Central memory CD8-positive, alpha-beta T cell (primary cell): ENCODE measurements around the gene SPOCK3.

Experiments used
- ATAC-seq: fragments of 150-1000 bp; cut with Tn5 transposase; replicated peaks from 2 replicates; pipeline ENCODE4 v1.10.0; 2022; ENCODE audit warnings: mild to moderate bottlenecking, moderate FRiP score, moderate number of reproducible peaks; ENCODE audit not compliant: poor library complexity, severe bottlenecking; ENCODE audit errors: extremely low read depth
- DNase-seq, 2 donors: peaks; one replicate each; pipeline ENCODE4 v3.0.0; 2021; ENCODE audit warnings: low spot score in 2 of 2
- H3K27ac Mint-ChIP-seq: one replicate; pipeline ENCODE4 v1.8.0; 2022; ENCODE audit warnings: low read depth, mild to moderate bottlenecking, moderate library complexity, mixed read lengths
- H3K27me3 Mint-ChIP-seq: one replicate; pipeline ENCODE4 v1.8.0; 2022; ENCODE audit warnings: mixed read lengths
- H3K36me3 Mint-ChIP-seq: one replicate; pipeline ENCODE4 v1.8.0; 2022; ENCODE audit warnings: mild to moderate bottlenecking, moderate library complexity, mixed read lengths; ENCODE audit not compliant: insufficient read depth
- H3K4me1 Mint-ChIP-seq: one replicate; pipeline ENCODE4 v1.8.0; 2022; ENCODE audit warnings: mixed read lengths
- H3K4me3 Mint-ChIP-seq: one replicate; pipeline ENCODE4 v1.8.0; 2022; ENCODE audit warnings: mild to moderate bottlenecking, moderate library complexity, mixed read lengths
- H3K9me3 Mint-ChIP-seq: one replicate; pipeline ENCODE4 v1.8.0; 2022; ENCODE audit warnings: mixed read lengths

The SPOCK3 gene

DNA sequence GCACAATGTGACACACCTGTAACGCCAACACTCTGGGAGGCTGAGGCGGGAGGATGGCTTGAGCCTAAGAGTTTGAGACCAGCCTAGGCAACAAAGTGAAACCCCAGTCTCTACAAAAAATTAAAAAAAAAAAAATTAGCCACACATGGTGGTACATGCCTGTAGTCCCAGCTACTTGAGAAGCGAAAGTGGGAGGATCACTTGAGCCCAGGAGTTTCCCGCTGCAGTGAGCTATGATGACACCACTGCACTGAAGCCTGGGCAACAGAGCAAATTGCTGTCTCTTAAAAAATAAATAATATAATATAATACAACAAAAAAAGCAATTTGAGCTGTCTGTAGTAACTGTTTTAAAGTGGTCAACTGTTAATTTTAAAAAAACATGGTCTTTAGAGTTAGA is 13.2 kb downstream of the SPOCK3 start:
- ATAC-seq (no peak), DNase-seq (no peak)
- Mint-ChIP-seq H3K27ac (no peak overlapping the region), H3K36me3 (no peaks in the 10 kb centered on the region), H3K4me3 (no peak overlapping the region), H3K4me1 (no peaks in the 10 kb centered on the region), H3K27me3 (no peaks in the 10 kb centered on the region), H3K9me3 (peaks cover 5% of the 10 kb centered on the region)

DNA sequence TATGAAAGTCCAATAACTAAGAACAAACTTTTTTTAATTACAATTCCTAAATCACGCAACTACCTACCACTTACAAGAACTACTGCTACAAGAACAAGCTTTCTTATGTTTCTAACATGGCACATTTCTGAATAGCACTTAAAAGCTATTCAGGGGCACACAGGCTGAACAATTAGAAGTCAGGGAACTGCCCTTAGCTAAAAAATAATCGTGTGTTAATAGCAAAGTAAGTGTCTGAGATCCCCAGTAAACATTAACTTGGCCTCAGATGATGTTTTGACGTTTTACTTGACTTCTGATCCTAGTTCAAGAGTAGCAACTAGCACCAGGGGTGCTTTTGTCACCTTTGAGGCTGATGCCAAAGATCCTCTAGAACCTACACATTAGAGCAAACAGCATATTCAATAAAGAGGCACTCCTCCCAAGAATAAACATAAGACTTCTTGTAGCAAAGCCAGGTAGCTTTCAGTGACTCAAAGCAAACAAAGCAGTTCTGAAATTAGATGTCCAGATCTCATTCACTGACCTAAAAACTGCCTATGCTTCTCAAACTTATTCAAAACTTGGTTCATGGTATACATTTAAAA is 16.2 kb downstream of the SPOCK3 start:
- H3K27ac Mint-ChIP-seq, result no peak overlapping the region
- no peaks in the 10 kb centered on the region for H3K36me3 Mint-ChIP-seq
- peaks cover 10% of the 10 kb centered on the region for H3K9me3 Mint-ChIP-seq
- H3K27me3 Mint-ChIP-seq, result no peaks in the 10 kb centered on the region
- DNase-seq (no peak), ATAC-seq (no peak)
- H3K4me3 Mint-ChIP-seq, result no peak overlapping the region
- no peaks in the 10 kb centered on the region for H3K4me1 Mint-ChIP-seq

DNA sequence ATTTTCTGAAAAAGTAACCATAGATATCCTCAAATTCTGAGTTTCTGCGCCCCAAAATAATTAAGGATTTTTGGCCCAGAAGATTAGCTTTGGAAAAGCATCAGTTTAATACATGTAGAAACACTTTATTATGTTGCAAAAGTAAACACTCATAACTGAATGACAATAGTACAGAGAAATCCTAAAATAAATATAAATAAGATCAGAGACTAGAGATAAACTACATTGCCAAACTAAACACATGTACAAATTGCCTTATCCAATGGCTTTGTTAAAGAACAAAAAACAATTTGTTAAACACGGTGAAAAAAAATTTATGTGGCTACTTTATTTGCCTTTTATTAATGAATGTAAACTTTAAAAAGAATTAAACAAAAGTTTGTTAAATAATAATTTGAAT is 17.5 kb downstream of the SPOCK3 start:
- no peak overlapping the region for H3K4me3 Mint-ChIP-seq
- DNase-seq (no peak), ATAC-seq (no peak)
- H3K27me3 Mint-ChIP-seq, result no peaks in the 10 kb centered on the region
- peaks cover 10% of the 10 kb centered on the region for H3K9me3 Mint-ChIP-seq
- H3K36me3 Mint-ChIP-seq, result no peaks in the 10 kb centered on the region
- no peaks in the 10 kb centered on the region for H3K4me1 Mint-ChIP-seq
- H3K27ac Mint-ChIP-seq, result no peak overlapping the region

DNA sequence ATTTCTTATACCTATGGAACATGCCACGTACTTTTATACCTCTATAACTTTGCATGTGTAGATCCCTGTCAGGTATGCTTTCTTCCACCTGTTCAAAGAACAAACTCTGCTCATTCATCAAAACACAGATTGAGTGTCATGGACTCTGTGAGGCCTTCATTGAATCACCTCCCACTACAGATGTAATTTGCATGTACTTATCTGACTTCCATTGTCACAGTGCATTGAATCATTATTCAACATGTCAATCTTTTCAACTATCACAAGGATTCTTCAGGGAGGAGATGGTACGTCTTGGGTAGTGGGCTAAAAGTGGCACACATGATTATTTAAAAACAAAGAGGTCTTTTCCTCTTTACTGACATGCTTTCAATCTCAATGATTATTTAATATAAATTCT is 24.1 kb downstream of the SPOCK3 start:
- H3K27ac Mint-ChIP-seq, result no peak overlapping the region
- peaks cover 13% of the 10 kb centered on the region for H3K9me3 Mint-ChIP-seq
- ATAC-seq (no peak), DNase-seq (no peak)
- no peaks in the 10 kb centered on the region for H3K4me1 Mint-ChIP-seq
- H3K4me3 Mint-ChIP-seq, result no peak overlapping the region
- H3K27me3 Mint-ChIP-seq, result no peaks in the 10 kb centered on the region
- H3K36me3 Mint-ChIP-seq, result no peaks in the 10 kb centered on the region

DNA sequence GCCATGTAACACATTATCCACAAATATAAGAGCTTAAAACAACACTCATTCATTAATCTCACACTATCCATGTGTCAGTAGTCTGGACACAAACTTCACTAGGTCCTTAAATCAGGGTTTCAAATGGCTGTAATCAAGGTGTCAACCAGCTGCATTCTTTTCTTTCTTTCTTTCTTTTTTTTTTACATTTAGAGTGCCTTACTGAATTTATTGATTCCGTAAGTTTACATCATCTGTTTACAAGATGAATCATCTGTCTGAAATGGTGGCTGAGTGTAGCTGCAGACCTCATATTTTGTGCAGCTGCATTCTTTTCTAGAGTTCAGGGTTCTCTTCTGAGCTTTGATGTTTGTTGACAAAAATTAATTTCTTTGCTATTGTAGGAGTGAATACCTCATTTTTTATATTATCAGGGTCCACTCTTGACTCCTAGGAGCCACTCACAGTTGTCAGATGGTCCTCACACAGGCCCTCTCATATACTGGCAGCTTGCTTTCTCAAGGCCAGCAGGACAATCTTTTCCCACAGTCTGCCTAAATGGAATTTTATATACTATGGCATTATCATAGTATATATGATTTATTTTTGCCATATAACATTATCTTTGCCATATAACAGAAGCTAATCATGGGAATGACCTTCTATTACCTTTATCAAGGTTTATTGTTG is 37.8 kb downstream of the SPOCK3 start:
- peaks cover 2% of the 10 kb centered on the region for H3K36me3 Mint-ChIP-seq
- no peak for DNase-seq
- H3K4me1 Mint-ChIP-seq, result no peaks in the 10 kb centered on the region
- H3K9me3 Mint-ChIP-seq, result peaks cover 12% of the 10 kb centered on the region
- no peaks in the 10 kb centered on the region for H3K27me3 Mint-ChIP-seq
- no peak for ATAC-seq
- H3K4me3 Mint-ChIP-seq, result no peak overlapping the region
- no peak overlapping the region for H3K27ac Mint-ChIP-seq

DNA sequence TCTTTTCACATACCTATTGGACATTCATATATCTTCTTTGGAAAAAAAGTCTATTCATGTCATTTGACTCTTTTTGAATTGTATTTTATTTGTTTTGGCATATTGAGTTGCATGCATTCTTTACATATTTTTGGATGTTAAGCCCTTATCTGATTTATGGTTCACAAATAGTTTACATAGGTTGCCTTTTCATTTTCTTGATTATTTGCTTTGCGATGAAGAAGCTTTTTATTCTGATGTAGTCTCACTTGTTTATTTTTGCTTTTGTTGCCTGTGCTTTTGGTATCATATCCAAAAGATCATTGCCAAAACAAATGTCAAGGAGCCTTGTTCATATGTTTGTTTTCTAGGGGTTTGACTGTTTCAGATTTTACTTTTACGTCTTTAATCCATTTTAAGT is 43.9 kb downstream of the SPOCK3 start:
- H3K27ac Mint-ChIP-seq, result no peak overlapping the region
- no peaks in the 10 kb centered on the region for H3K4me1 Mint-ChIP-seq
- ATAC-seq (no peak), DNase-seq (no peak)
- peaks cover 2% of the 10 kb centered on the region for H3K36me3 Mint-ChIP-seq
- H3K9me3 Mint-ChIP-seq, result peaks cover 20% of the 10 kb centered on the region
- no peaks in the 10 kb centered on the region for H3K27me3 Mint-ChIP-seq
- no peak overlapping the region for H3K4me3 Mint-ChIP-seq

DNA sequence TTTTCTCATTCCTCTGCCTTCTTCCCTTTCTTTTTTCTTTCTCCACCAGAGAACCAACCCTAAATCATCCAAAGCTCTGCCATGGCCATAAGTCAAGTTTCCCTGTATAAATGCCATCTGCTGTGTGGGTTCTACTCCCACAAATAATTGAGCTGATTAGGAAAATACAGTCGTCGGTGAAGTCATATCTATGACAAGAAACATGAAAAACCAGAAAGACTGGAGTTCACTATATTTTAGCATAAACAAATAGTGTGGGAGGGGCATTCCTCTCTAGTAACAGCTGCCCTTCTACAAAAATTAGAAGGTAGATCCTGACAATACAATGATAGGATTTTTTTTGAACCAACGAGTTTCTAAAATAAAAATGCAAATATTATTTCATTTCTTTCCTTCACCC is 48.8 kb downstream of the SPOCK3 start:
- H3K36me3 Mint-ChIP-seq, result peaks cover 1% of the 10 kb centered on the region
- H3K9me3 Mint-ChIP-seq, result peaks cover 28% of the 10 kb centered on the region

DNA sequence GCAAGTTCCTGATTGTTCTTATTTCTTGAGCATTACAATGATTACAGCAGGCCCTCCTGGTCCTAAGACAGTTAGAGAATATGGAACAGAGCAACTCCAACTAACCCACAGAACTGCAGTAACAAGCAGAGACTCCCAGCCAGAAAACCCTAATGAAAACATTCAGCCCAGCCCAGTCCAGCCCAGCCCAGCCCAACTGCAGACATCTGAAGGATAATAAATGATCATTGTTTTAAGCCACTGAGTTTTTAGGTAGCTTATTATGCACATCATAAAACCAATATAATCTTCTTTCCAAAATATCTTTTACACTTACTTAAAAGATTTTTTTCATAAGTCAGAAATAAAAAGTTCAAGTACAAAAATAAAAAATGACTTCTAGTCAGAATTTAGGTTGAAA is 51.3 kb downstream of the SPOCK3 start:
- H3K4me1 Mint-ChIP-seq, result no peaks in the 10 kb centered on the region
- DNase-seq (no peak), ATAC-seq (no peak)
- H3K27me3 Mint-ChIP-seq, result no peaks in the 10 kb centered on the region
- H3K36me3 Mint-ChIP-seq, result peaks cover 1% of the 10 kb centered on the region
- peaks cover 37% of the 10 kb centered on the region for H3K9me3 Mint-ChIP-seq
- H3K27ac Mint-ChIP-seq, result no peak overlapping the region
- no peak overlapping the region for H3K4me3 Mint-ChIP-seq

More for the DNA sequence above, 48.8 kb downstream of the SPOCK3 start:
- Mint-ChIP-seq H3K27ac (no peak overlapping the region), H3K4me3 (no peak overlapping the region), H3K4me1 (no peaks in the 10 kb centered on the region), H3K27me3 (no peaks in the 10 kb centered on the region)
- DNase-seq, result no peak
- ATAC-seq, result no peak

DNA sequence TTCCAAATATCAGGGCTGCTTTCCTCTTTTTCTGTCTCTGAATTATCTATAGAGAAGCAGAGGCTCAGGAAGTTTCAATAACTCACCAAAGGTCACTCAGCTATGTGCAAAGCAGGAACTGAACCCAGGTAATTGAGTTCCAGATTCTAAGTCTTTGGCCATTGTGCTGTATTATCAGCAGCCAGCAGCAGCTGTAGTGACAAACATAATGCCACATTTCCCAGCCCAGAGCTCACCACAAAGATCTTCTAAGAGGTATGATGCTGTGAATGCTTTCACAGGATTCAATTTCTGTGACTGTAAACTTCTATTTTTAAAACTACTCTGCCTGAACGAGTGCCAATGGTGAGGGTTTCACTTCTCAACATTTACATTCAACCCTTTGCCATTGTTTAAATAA is 56.4 kb downstream of the SPOCK3 start:
- ATAC-seq, result no peak
- DNase-seq, result no peak
- Mint-ChIP-seq H3K4me3 (no peak overlapping the region), H3K4me1 (no peaks in the 10 kb centered on the region), H3K36me3 (peaks cover 1% of the 10 kb centered on the region), H3K9me3 (peaks cover 26% of the 10 kb centered on the region), H3K27ac (no peak overlapping the region), H3K27me3 (no peaks in the 10 kb centered on the region)

DNA sequence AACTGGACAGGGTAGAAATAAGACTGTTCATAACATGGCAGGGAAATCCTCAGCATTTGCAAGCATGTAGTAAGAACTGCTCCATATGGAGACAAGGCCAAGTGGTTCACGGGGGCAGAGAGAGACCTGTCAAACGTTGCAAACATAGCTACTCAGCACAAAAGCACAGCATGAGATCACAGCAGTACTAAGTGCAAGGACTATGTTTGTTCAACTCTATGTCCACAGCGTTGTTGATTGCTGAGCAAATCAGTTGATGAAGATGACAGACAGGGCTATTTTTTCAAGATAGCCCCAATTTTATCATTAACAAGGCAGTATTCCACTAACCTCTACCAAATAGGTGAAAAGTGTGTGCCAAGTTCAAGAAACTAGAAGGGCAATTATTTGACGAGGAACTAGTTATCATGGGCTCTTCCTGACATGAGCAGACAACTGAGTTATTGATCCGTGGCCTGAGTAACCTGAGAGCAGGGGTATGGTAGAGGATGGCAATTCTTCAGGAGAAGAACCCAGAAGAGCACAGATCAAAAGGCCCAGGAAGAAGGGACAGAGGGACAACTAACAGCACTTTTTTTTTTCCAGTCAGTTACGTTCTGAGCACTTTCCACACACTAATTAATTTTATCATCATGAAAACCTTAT is 57.4 kb downstream of the SPOCK3 start:
- DNase-seq (no peak), ATAC-seq (no peak)
- Mint-ChIP-seq H3K4me1 (no peaks in the 10 kb centered on the region), H3K36me3 (peaks cover 1% of the 10 kb centered on the region), H3K27ac (no peak overlapping the region), H3K4me3 (no peak overlapping the region), H3K9me3 (peaks cover 22% of the 10 kb centered on the region), H3K27me3 (no peaks in the 10 kb centered on the region)

DNA sequence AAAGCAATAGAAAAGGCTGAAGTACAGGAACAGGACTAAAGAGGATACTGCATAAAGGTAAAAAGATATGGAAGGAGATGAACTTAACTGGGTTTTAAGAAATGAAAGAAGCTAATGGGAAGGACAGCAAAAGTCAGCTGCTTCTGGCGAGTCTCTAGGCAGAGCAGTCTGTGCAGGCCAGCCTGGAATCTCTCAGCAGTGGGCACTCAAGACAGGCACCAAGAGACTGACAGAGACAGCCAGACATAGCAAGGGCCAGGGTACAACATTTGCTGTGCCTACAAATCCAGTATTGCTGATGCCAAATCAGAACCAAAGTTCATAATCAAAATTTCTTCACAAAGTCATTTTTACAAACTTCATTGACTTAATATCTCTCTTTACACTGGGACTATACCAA is 62.4 kb downstream of the SPOCK3 start:
- Mint-ChIP-seq H3K36me3 (no peaks in the 10 kb centered on the region), H3K27ac (no peak overlapping the region), H3K4me1 (no peaks in the 10 kb centered on the region), H3K27me3 (no peaks in the 10 kb centered on the region), H3K9me3 (peaks cover 13% of the 10 kb centered on the region), H3K4me3 (no peak overlapping the region)
- DNase-seq (no peak), ATAC-seq (no peak)

DNA sequence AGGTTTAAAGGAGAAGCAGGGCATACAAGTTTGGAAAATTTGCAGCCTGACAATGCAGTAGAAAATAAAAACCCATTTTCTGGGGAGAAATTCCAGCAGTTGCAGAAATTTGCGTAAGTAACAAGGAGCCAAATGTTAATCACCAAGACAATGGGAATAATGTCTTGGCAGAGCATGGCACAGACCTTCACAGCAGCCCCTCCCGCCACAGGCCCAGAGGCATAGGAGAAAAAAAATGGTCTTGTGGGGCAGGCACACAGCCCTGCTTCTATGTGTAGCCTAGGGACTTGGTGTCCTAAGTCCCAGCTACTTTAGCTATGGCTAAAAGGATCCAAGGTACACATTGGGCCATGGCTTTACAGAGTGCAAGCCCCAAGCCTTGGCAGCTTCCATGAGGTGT is 65.7 kb downstream of the SPOCK3 start:
- H3K4me3 Mint-ChIP-seq, result no peak overlapping the region
- H3K27me3 Mint-ChIP-seq, result no peaks in the 10 kb centered on the region
- no peaks in the 10 kb centered on the region for H3K4me1 Mint-ChIP-seq
- peaks cover 7% of the 10 kb centered on the region for H3K9me3 Mint-ChIP-seq
- ATAC-seq, result no peak
- no peaks in the 10 kb centered on the region for H3K36me3 Mint-ChIP-seq
- no peak overlapping the region for H3K27ac Mint-ChIP-seq
- DNase-seq, result no peak

DNA sequence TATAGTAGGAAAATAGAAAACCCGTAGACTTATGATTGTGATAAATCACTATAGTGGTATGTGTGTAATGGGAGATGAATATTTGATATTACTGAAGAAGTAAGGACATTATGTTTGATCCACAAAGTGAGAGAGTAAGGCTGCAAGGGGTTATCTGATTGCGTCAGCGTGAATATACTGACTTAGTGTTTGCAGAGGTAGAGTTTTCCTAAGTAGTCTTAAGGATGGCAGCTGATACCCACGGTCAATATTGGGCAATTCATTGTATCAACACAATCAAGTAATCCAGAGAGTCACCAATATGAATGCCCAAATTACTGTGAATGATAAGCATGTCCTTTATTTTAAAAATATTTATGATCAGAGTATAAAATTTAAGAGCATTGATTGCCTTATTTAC is 83.7 kb downstream of the SPOCK3 start:
- no peak for ATAC-seq
- DNase-seq, result no peak
- Mint-ChIP-seq H3K4me1 (no peaks in the 10 kb centered on the region), H3K27me3 (no peaks in the 10 kb centered on the region), H3K9me3 (peaks cover 17% of the 10 kb centered on the region), H3K27ac (no peak overlapping the region), H3K4me3 (no peak overlapping the region), H3K36me3 (no peaks in the 10 kb centered on the region)
